Panc1 (cell line): ENCODE measurements around the gene FRK.

ENCODE experiments used
- POLR2AphosphoS5 ChIP-seq: IDR thresholded peaks from 2 replicates; pipeline ENCODE4 v1.6.1; 2012; ENCODE audit warnings: mild to moderate bottlenecking, low read depth, low read length, moderate library complexity
- SIN3A ChIP-seq: IDR thresholded peaks from 2 replicates; pipeline ENCODE4 v1.6.1; 2012; ENCODE audit warnings: low read depth, mild to moderate bottlenecking, low read length, moderate library complexity, borderline replicate concordance; ENCODE audit not compliant: insufficient read depth
- TCF7L2 ChIP-seq: IDR thresholded peaks from 2 replicates; pipeline ENCODE4 v1.6.1; 2011; ENCODE audit warnings: mild to moderate bottlenecking, low read depth, low read length, inconsistent platforms
- TF ChIP-seq, protein P1 (sequence below): fragments of 450-650 bp; IDR thresholded peaks from 2 replicates; pipeline ENCODE4 v1.5.1; 2017; ENCODE audit warnings: mild to moderate bottlenecking
- TF ChIP-seq, protein P2 (sequence below), 2 experiments: IDR thresholded peaks; 2 replicates each; pipeline ENCODE4 v1.6.1; 2011 to 2012; ENCODE audit warnings: low read depth in 2 of 2, control low read depth in 1 of 2, low read length in 1 of 2, mild to moderate bottlenecking in 1 of 2, moderate library complexity in 1 of 2; ENCODE audit not compliant: insufficient read depth in 1 of 2

- TF ChIP-seq POLR2AphosphoS5 (no peak), TCF7L2 (no peak), SIN3A (no peak)
- TF ChIP-seq, protein P1, sequence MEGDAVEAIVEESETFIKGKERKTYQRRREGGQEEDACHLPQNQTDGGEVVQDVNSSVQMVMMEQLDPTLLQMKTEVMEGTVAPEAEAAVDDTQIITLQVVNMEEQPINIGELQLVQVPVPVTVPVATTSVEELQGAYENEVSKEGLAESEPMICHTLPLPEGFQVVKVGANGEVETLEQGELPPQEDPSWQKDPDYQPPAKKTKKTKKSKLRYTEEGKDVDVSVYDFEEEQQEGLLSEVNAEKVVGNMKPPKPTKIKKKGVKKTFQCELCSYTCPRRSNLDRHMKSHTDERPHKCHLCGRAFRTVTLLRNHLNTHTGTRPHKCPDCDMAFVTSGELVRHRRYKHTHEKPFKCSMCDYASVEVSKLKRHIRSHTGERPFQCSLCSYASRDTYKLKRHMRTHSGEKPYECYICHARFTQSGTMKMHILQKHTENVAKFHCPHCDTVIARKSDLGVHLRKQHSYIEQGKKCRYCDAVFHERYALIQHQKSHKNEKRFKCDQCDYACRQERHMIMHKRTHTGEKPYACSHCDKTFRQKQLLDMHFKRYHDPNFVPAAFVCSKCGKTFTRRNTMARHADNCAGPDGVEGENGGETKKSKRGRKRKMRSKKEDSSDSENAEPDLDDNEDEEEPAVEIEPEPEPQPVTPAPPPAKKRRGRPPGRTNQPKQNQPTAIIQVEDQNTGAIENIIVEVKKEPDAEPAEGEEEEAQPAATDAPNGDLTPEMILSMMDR = no peak
- TF ChIP-seq, protein P2, sequence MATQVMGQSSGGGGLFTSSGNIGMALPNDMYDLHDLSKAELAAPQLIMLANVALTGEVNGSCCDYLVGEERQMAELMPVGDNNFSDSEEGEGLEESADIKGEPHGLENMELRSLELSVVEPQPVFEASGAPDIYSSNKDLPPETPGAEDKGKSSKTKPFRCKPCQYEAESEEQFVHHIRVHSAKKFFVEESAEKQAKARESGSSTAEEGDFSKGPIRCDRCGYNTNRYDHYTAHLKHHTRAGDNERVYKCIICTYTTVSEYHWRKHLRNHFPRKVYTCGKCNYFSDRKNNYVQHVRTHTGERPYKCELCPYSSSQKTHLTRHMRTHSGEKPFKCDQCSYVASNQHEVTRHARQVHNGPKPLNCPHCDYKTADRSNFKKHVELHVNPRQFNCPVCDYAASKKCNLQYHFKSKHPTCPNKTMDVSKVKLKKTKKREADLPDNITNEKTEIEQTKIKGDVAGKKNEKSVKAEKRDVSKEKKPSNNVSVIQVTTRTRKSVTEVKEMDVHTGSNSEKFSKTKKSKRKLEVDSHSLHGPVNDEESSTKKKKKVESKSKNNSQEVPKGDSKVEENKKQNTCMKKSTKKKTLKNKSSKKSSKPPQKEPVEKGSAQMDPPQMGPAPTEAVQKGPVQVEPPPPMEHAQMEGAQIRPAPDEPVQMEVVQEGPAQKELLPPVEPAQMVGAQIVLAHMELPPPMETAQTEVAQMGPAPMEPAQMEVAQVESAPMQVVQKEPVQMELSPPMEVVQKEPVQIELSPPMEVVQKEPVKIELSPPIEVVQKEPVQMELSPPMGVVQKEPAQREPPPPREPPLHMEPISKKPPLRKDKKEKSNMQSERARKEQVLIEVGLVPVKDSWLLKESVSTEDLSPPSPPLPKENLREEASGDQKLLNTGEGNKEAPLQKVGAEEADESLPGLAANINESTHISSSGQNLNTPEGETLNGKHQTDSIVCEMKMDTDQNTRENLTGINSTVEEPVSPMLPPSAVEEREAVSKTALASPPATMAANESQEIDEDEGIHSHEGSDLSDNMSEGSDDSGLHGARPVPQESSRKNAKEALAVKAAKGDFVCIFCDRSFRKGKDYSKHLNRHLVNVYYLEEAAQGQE (IDR thresholded peaks at IDR 0.05; ENCODE audit: insufficient read depth in 1 of 2, low read depth in 2 of 2, low read length in 1 of 2) = no peak
These were observed 43.7 kb downstream of the FRK start for GRCh38 chr6:116016846-116017545.
